Measurements from ENCODE around the gene ATP6V0A1.

Gene ATP6V0A1

GRCh38 chr17:42509409-42509808, 50.7 kb downstream of the ATP6V0A1 start:
- Histone ChIP-seq H3K9me3 (ENCODE audit: control insufficient read depth, insufficient read depth, low read length) (no peaks in the 10 kb centered on the region), H3K9ac (ENCODE audit: low read depth, low read length) (no peak overlapping the region), H3K36me3 (ENCODE audit: control insufficient read depth, insufficient read depth, low read length) (peaks cover 62% of the 10 kb centered on the region), H3K4me1 (ENCODE audit: control insufficient read depth, insufficient read depth, low read length) (no peaks in the 10 kb centered on the region), H3K27ac (ENCODE audit: low read depth, low read length) (no peak overlapping the region), H3K4me3 (ENCODE audit: low read depth, low read length) (no peak overlapping the region), H3K27me3 (ENCODE audit: control insufficient read depth, insufficient read depth, low read length) (no peaks in the 10 kb centered on the region)

DNA sequence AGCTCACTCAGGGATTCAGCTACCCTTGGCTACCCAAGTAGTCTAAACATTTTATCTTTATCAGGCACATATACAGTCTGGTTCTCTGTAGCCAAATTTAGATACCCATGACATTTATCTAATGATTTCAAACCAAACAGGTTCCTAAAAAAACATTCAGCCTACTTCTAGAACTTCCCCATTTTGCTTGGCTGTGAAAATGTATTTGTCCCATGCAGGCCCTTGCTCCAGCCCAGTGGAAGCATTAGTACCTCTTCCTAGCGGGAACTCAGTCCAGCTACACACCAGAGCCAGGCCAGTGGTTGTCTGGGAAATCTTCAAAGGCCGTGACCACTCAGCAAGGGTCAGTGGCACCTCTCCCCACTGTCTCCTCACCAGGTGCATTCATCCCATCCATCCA, 51.2 kb downstream of the ATP6V0A1 start:
- Histone ChIP-seq H3K4me1 (ENCODE audit: control insufficient read depth, insufficient read depth, low read length) (no peaks in the 10 kb centered on the region), H3K36me3 (ENCODE audit: control insufficient read depth, insufficient read depth, low read length) (peaks cover 62% of the 10 kb centered on the region), H3K27me3 (ENCODE audit: control insufficient read depth, insufficient read depth, low read length) (no peaks in the 10 kb centered on the region), H3K27ac (ENCODE audit: low read depth, low read length) (no peak overlapping the region), H3K4me3 (ENCODE audit: low read depth, low read length) (no peak overlapping the region), H3K9ac (ENCODE audit: low read depth, low read length) (no peak overlapping the region), H3K9me3 (ENCODE audit: control insufficient read depth, insufficient read depth, low read length) (no peaks in the 10 kb centered on the region)

DNA sequence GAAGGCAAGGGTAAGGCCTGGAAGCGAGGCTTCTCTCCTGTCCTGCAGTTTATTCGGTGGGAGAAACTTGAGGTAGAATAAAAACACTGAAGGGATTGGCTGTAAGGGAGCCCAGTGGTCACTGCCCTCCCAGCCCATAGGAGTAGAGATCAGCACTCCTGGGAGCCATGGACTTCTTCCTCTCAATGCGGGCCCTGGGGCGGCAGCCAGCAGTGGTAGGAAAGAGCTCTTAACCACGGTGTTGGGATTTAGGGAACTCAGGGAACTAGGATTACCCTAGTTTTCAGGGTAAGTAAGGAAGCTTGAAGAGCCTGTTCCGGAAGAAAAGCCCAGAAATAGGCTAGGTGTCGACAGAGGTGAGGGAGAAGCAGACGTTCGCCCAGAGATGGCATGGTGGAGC, 53.6 kb downstream of the ATP6V0A1 start:
- Histone ChIP-seq H3K4me3 (ENCODE audit: low read depth, low read length) (no peak overlapping the region), H3K36me3 (ENCODE audit: control insufficient read depth, insufficient read depth, low read length) (peaks cover 51% of the 10 kb centered on the region), H3K4me1 (ENCODE audit: control insufficient read depth, insufficient read depth, low read length) (no peaks in the 10 kb centered on the region), H3K27ac (ENCODE audit: low read depth, low read length) (no peak overlapping the region), H3K9ac (ENCODE audit: low read depth, low read length) (no peak overlapping the region), H3K27me3 (ENCODE audit: control insufficient read depth, insufficient read depth, low read length) (no peaks in the 10 kb centered on the region), H3K9me3 (ENCODE audit: control insufficient read depth, insufficient read depth, low read length) (no peaks in the 10 kb centered on the region)

DNA sequence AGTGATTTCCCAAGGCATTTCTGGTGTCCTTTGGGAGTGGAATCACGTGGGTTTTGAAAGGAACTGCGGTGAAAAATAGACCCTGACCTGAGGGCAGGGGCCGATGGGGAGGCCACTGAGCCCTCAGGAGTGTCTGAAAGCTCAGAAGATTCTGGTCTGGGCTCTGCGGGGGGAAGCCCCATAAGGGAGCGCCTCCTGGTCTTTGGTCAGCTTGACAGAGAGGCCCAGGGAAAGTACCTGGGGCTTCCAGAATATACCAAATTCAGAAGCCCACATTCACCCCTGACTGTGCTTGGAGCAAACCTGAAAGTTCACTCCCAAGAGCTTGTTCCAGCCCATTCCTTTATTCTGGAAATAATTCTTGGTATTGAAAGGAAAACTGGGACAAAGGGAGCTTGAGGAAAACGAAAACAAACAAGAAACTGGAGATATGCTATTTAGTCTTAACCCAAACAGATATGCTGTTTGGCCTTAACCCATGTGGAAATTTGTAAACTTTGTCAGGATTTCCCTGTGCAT, 54.1 kb downstream of the ATP6V0A1 start:
- H3K4me1 ChIP-seq (ENCODE audit: control insufficient read depth, insufficient read depth, low read length) = no peaks in the 10 kb centered on the region
- no peak overlapping the region for H3K4me3 ChIP-seq (ENCODE audit: low read depth, low read length)
- no peak overlapping the region for H3K9ac ChIP-seq (ENCODE audit: low read depth, low read length)
- no peak overlapping the region for H3K27ac ChIP-seq (ENCODE audit: low read depth, low read length)
- H3K9me3 ChIP-seq (ENCODE audit: control insufficient read depth, insufficient read depth, low read length) = no peaks in the 10 kb centered on the region
- H3K27me3 ChIP-seq (ENCODE audit: control insufficient read depth, insufficient read depth, low read length) = no peaks in the 10 kb centered on the region
- H3K36me3 ChIP-seq (ENCODE audit: control insufficient read depth, insufficient read depth, low read length) = peaks cover 46% of the 10 kb centered on the region

GRCh38 chr17:42513686-42514085, 55.0 kb downstream of the ATP6V0A1 start:
- Histone ChIP-seq H3K9ac (ENCODE audit: low read depth, low read length) (no peak overlapping the region), H3K27me3 (ENCODE audit: control insufficient read depth, insufficient read depth, low read length) (no peaks in the 10 kb centered on the region), H3K9me3 (ENCODE audit: control insufficient read depth, insufficient read depth, low read length) (no peaks in the 10 kb centered on the region), H3K27ac (ENCODE audit: low read depth, low read length) (no peak overlapping the region), H3K36me3 (ENCODE audit: control insufficient read depth, insufficient read depth, low read length) (peaks cover 40% of the 10 kb centered on the region), H3K4me1 (ENCODE audit: control insufficient read depth, insufficient read depth, low read length) (peaks cover under 1% of the 10 kb centered on the region; the same call in 1 of the 2 replicates), H3K4me3 (ENCODE audit: low read depth, low read length) (no peak overlapping the region)

DNA sequence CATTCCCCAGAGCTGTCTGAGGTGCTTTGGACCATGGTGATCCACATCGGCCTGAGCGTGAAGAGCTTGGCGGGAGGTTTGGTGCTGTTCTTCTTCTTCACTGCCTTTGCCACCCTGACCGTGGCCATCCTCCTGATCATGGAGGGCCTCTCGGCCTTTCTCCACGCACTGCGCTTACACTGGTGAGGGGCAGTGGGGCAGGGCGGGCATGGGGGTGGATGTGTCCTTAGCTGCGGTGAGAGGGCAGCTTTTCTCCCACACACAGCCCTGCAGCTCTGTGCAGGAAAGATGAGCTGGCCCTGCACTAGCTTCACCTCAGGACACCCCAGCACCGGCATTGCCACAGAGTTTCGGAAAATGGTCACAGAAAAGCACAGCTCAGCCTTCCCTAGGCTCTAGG, 55.6 kb downstream of the ATP6V0A1 start:
- H3K27ac ChIP-seq (ENCODE audit: low read depth, low read length) = no peak overlapping the region
- no peak overlapping the region for H3K4me3 ChIP-seq (ENCODE audit: low read depth, low read length)
- H3K4me1 ChIP-seq (ENCODE audit: control insufficient read depth, insufficient read depth, low read length) = peaks cover 6% of the 10 kb centered on the region
- no peaks in the 10 kb centered on the region for H3K9me3 ChIP-seq (ENCODE audit: control insufficient read depth, insufficient read depth, low read length)
- H3K9ac ChIP-seq (ENCODE audit: low read depth, low read length) = no peak overlapping the region
- H3K36me3 ChIP-seq (ENCODE audit: control insufficient read depth, insufficient read depth, low read length) = peaks cover 34% of the 10 kb centered on the region
- H3K27me3 ChIP-seq (ENCODE audit: control insufficient read depth, insufficient read depth, low read length) = no peaks in the 10 kb centered on the region

GRCh38 chr17:42514867-42515266, 56.2 kb downstream of the ATP6V0A1 start:
- H3K27me3 ChIP-seq (ENCODE audit: control insufficient read depth, insufficient read depth, low read length) = no peaks in the 10 kb centered on the region
- H3K36me3 ChIP-seq (ENCODE audit: control insufficient read depth, insufficient read depth, low read length) = peaks cover 29% of the 10 kb centered on the region
- H3K9ac ChIP-seq (ENCODE audit: low read depth, low read length) = no peak overlapping the region
- H3K9me3 ChIP-seq (ENCODE audit: control insufficient read depth, insufficient read depth, low read length) = no peaks in the 10 kb centered on the region
- H3K4me1 ChIP-seq (ENCODE audit: control insufficient read depth, insufficient read depth, low read length) = peaks cover 12% of the 10 kb centered on the region
- no peak overlapping the region for H3K4me3 ChIP-seq (ENCODE audit: low read depth, low read length)
- H3K27ac ChIP-seq (ENCODE audit: low read depth, low read length) = no peak overlapping the region

DNA sequence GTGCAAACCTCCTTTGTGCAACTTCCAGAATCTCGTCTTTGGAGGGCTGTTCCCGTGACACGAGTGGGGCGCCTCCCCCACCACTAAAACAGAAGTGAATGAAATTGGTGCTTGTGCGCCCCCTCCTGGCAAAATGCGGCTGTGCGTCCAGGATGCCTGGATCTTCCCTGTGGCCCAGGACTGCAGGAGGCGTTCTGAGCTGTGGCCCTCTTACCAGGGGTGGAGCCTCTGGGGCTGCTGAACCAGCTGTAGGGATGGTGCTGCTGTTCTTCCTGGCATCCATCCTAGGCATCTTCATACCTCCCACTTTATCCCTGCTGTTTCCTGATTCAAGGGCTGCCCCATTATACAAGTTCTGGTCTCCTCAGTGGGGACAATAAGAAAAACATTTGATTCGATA, 58.8 kb downstream of the ATP6V0A1 start:
- Histone ChIP-seq H3K27me3 (ENCODE audit: control insufficient read depth, insufficient read depth, low read length) (no peaks in the 10 kb centered on the region), H3K27ac (ENCODE audit: low read depth, low read length) (no peak overlapping the region), H3K9me3 (ENCODE audit: control insufficient read depth, insufficient read depth, low read length) (no peaks in the 10 kb centered on the region), H3K9ac (ENCODE audit: low read depth, low read length) (no peak overlapping the region), H3K4me3 (ENCODE audit: low read depth, low read length) (no peak overlapping the region), H3K36me3 (ENCODE audit: control insufficient read depth, insufficient read depth, low read length) (peaks cover 26% of the 10 kb centered on the region), H3K4me1 (ENCODE audit: control insufficient read depth, insufficient read depth, low read length) (peaks cover 26% of the 10 kb centered on the region)

- H3K27me3 ChIP-seq (ENCODE audit: control insufficient read depth, insufficient read depth, low read length) = no peaks in the 10 kb centered on the region
- H3K27ac ChIP-seq (ENCODE audit: low read depth, low read length) = no peak overlapping the region
- H3K36me3 ChIP-seq (ENCODE audit: control insufficient read depth, insufficient read depth, low read length) = peaks cover 26% of the 10 kb centered on the region
- H3K4me3 ChIP-seq (ENCODE audit: low read depth, low read length) = no peak overlapping the region
- H3K4me1 ChIP-seq (ENCODE audit: control insufficient read depth, insufficient read depth, low read length) = peaks cover 26% of the 10 kb centered on the region
- H3K9me3 ChIP-seq (ENCODE audit: control insufficient read depth, insufficient read depth, low read length) = no peaks in the 10 kb centered on the region
- no peak overlapping the region for H3K9ac ChIP-seq (ENCODE audit: low read depth, low read length)
These were observed 59.5 kb downstream of the ATP6V0A1 start for GRCh38 chr17:42518046-42518754.

DNA sequence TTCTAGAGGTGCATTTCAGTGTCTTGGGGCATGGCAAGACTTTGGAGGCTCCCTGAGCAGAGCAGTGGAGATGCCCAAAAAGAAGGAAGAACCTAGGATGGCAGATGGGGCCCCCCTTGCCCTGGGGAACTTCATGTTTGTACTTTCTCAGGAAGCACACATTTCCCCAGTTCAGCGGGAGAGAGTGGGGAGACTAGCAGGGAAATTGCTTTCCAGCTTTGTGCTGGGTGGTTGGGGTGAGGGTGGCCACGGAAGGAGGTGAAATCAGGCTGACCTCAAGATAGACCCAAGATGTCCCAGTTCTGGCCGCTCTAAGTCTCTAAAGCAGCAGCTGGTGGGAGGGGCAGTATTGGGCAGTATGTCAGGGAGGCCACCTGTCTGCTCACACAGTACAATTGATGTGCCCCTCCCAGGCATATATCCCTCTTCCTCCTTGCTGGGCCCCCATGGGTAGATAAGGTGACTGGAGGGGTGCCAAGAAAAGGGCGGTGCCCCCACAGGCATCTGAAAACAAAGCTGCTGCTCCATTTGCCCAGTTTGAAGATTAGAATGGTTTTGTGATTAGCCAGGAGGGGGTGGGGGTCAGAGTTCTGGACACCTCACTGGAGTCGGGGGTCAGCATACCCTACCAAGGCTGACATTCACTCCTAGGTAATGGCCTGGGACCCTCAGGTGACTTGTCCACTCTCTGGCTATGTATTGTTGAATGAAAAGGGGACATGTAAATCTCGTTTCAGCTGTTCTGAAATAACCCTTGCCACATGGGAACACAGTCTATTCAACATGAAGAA, 60.3 kb downstream of the ATP6V0A1 start:
- Histone ChIP-seq H3K9ac (ENCODE audit: low read depth, low read length) (no peak overlapping the region), H3K4me1 (ENCODE audit: control insufficient read depth, insufficient read depth, low read length) (peaks cover 26% of the 10 kb centered on the region), H3K9me3 (ENCODE audit: control insufficient read depth, insufficient read depth, low read length) (no peaks in the 10 kb centered on the region), H3K27ac (ENCODE audit: low read depth, low read length) (peak overlapping the region; percentile 95), H3K27me3 (ENCODE audit: control insufficient read depth, insufficient read depth, low read length) (no peaks in the 10 kb centered on the region), H3K4me3 (ENCODE audit: low read depth, low read length) (0 out of 2 replicates have a peak overlapping the region, but pooled peaks have one; percentile 27), H3K36me3 (ENCODE audit: control insufficient read depth, insufficient read depth, low read length) (peaks cover 21% of the 10 kb centered on the region)

All from HUES48 (cell line).